ENCODE measurements around the gene MOGAT3.
"Not testable (repeated sequence)": the region's sequence is repeated elsewhere in the genome, so short reads cannot be mapped to it uniquely, and the experiment has no call there.

GRCh38 chr7:101203740-101204738 is 3.2 kb upstream of the MOGAT3 start:
- TF ChIP-seq CTCF, POLR2A (IDR thresholded peaks at IDR 0.05): not testable (repeated sequence)
